Common myeloid progenitor, CD34-positive (primary cell): ENCODE results near the gene PCYOX1L.
"Not testable (repeated sequence)": the region's sequence is repeated elsewhere in the genome, so short reads cannot be mapped to it uniquely, and the experiment has no call there.

Experiments used
- CTCF ChIA-PET: fragments of 350-600 bp; sonication (Branson Sonifier 250); formaldehyde crosslinking; loops from one replicate; lab custom pipeline; 2021; ENCODE audit warnings: antibody characterized with exemption; lab: Charles Lee
- POLR2A ChIA-PET: fragments of 350-600 bp; sonication (Branson Sonifier 250); formaldehyde crosslinking; loops from one replicate; lab custom pipeline; 2021; ENCODE audit warnings: antibody characterized with exemption; lab: Charles Lee
- DNase-seq, 3 donors: peaks; one replicate each; pipeline versions ENCODE4 v3.0.0 to v3.0.0-alpha.2; 2013
- H3K27ac ChIP-seq, 2 experiments: 1 replicate in 1 of 2; 2 replicates in 1 of 2; pipeline ENCODE4 v1.7.0; 2013; ENCODE audit warnings: inconsistent platforms in 2 of 2, low read length in 2 of 2, mild to moderate bottlenecking in 2 of 2, low read depth in 1 of 2, moderate library complexity in 1 of 2; ENCODE audit not compliant: severe bottlenecking in 2 of 2, insufficient read depth in 1 of 2, poor library complexity in 1 of 2
- H3K27me3 ChIP-seq, 5 experiments: replicated peaks in 2 of 5; 1 replicate in 3 of 5; 2 replicates in 2 of 5; pipeline versions ENCODE4 v1.6.1 to v1.7.0; 2013; ENCODE audit warnings: low read length in 4 of 5, mild to moderate bottlenecking in 2 of 5, moderate library complexity in 2 of 5, inconsistent platforms in 1 of 5; ENCODE audit not compliant: insufficient read depth in 5 of 5, control insufficient read depth in 4 of 5
- H3K36me3 ChIP-seq, 4 experiments: 1 replicate in 2 of 4; 2 replicates in 2 of 4; pipeline versions ENCODE4 v1.6.1 to v1.7.0; 2013; ENCODE audit warnings: low read length in 3 of 4, control low read depth in 1 of 4, mild to moderate bottlenecking in 1 of 4; ENCODE audit not compliant: control insufficient read depth in 4 of 4, insufficient read depth in 4 of 4
- H3K4me1 ChIP-seq, 4 experiments: 1 replicate in 3 of 4; 2 replicates in 1 of 4; pipeline versions ENCODE4 v1.6.1 to v1.7.1; 2013; ENCODE audit warnings: low read length in 3 of 4, mild to moderate bottlenecking in 3 of 4, control low read depth in 1 of 4, inconsistent platforms in 1 of 4, moderate library complexity in 1 of 4; ENCODE audit not compliant: control insufficient read depth in 4 of 4, insufficient read depth in 4 of 4; ENCODE audit errors: control extremely low read depth in 1 of 4
- H3K4me3 ChIP-seq, 7 experiments: 1 replicate in 4 of 7; 2 replicates in 3 of 7; pipeline versions ENCODE4 v1.5.1 to v1.7.0; 2013; ENCODE audit warnings: mild to moderate bottlenecking in 7 of 7, low read length in 6 of 7, moderate library complexity in 6 of 7, inconsistent platforms in 2 of 7, low read depth in 2 of 7, control low read depth in 1 of 7; ENCODE audit not compliant: insufficient read depth in 4 of 7, control insufficient read depth in 1 of 7; ENCODE audit errors: extremely low read depth in 1 of 7
- H3K9me3 ChIP-seq, 5 experiments: 1 replicate in 4 of 5; 2 replicates in 1 of 5; pipeline versions ENCODE4 v1.6.1 to v1.7.1; 2013; ENCODE audit warnings: low read length in 4 of 5, mild to moderate bottlenecking in 2 of 5, inconsistent platforms in 1 of 5, low read depth in 1 of 5, moderate library complexity in 1 of 5; ENCODE audit not compliant: control insufficient read depth in 4 of 5, insufficient read depth in 2 of 5; ENCODE audit errors: control extremely low read depth in 1 of 5
- WGBS: methylation state at CpG from one replicate; pipeline ENCODE4 v1.1.5; 2013; ENCODE audit not compliant: insufficient coverage; 5-methylcytosine and 5-hydroxymethylcytosine counted together

The PCYOX1L gene

GRCh38 chr5:149391524-149391923 lies 33.7 kb downstream of the PCYOX1L start:
- Histone ChIP-seq H3K36me3 (no peaks in the 10 kb centered on the region), H3K4me1 (no peaks in the 10 kb centered on the region), H3K27ac (no peak overlapping the region), H3K4me3 (no peak overlapping the region), H3K27me3 (no peaks in the 10 kb centered on the region), H3K9me3 (no peaks in the 10 kb centered on the region)
- ChIA-PET POLR2A (no interaction called here), CTCF (interaction anchor here (0.8 to 2.2 kb wide), 2 partner anchors 20 to 34 kb away, joined by 3 to 10 read pairs; partner anchors contain the start of gene PCYOX1L)
- DNase-seq = no peak
- 88% methylated on average over 5 of the region's 6 CpGs for WGBS

GRCh38 chr5:149392718-149393117 lies 34.9 kb downstream of the PCYOX1L start:
- H3K9me3 ChIP-seq = no peaks in the 10 kb centered on the region
- 82% methylated on average over 1 of the region's 19 CpGs for WGBS
- POLR2A ChIA-PET = no interaction called here
- CTCF ChIA-PET = interaction anchor here (1.0 to 1.3 kb wide), 3 partner anchors 11 to 21 kb away, joined by 3 to 5 read pairs (median 5); no protein-coding TSS in a partner anchor
- H3K36me3 ChIP-seq = no peaks in the 10 kb centered on the region
- no peak overlapping the region for H3K4me3 ChIP-seq
- no peak overlapping the region for H3K27ac ChIP-seq
- peak in 2 of 3 donors; percentile 7 to 32 for DNase-seq
- H3K4me1 ChIP-seq = no peaks in the 10 kb centered on the region
- no peaks in the 10 kb centered on the region for H3K27me3 ChIP-seq

- H3K27ac ChIP-seq, DNase-seq, POLR2A ChIA-PET, H3K27me3 ChIP-seq, H3K9me3 ChIP-seq, H3K4me3 ChIP-seq, H3K4me1 ChIP-seq, H3K36me3 ChIP-seq: not testable (repeated sequence)
- CTCF ChIA-PET = interaction anchor here (0.7 to 1.4 kb wide), 6 partner anchors 10 to 45 kb away, joined by 3 to 4 read pairs (median 3); no protein-coding TSS in a partner anchor
Observed at GRCh38 chr5:149394996-149395395, 37.1 kb downstream of the PCYOX1L start.

- no peaks in the 10 kb centered on the region for H3K4me1 ChIP-seq
- H3K27ac ChIP-seq = no peak overlapping the region
- WGBS = 94% methylated on average over 5 of the region's 6 CpGs
- ChIA-PET CTCF (no interaction called here), POLR2A (no interaction called here)
- no peak overlapping the region for H3K4me3 ChIP-seq
- no peaks in the 10 kb centered on the region for H3K9me3 ChIP-seq
- H3K36me3 ChIP-seq = no peaks in the 10 kb centered on the region
- no peaks in the 10 kb centered on the region for H3K27me3 ChIP-seq
- no peak for DNase-seq
Observed at GRCh38 chr5:149397530-149397929, 39.7 kb downstream of the PCYOX1L start.

GRCh38 chr5:149398747-149399266 lies 41.0 kb downstream of the PCYOX1L start:
- CTCF ChIA-PET = interaction anchor here (0.8 to 1.2 kb wide), 2 partner anchors 22 to 82 kb away, joined by 3 to 4 read pairs; no protein-coding TSS in a partner anchor

GRCh38 chr5:149399775-149400174 lies 41.9 kb downstream of the PCYOX1L start:
- Histone ChIP-seq H3K36me3 (no peaks in the 10 kb centered on the region), H3K9me3 (no peaks in the 10 kb centered on the region), H3K4me1 (no peaks in the 10 kb centered on the region), H3K27me3 (no peaks in the 10 kb centered on the region), H3K4me3 (no peak overlapping the region), H3K27ac (no peak overlapping the region)
- ChIA-PET CTCF (interaction anchor here (1.2 to 2.4 kb wide), 6 partner anchors 10 to 83 kb away, joined by 4 to 11 read pairs (median 4); no protein-coding TSS in a partner anchor), POLR2A (interaction anchor here (0.5 kb wide), 1 partner anchor 20 kb away, joined by 4 read pairs; no protein-coding TSS in a partner anchor)
- no peak for DNase-seq

More at GRCh38 chr5:149398747-149399266, 41.0 kb downstream of the PCYOX1L start:
- DNase-seq, H3K36me3 ChIP-seq, H3K27me3 ChIP-seq, H3K4me3 ChIP-seq, H3K9me3 ChIP-seq, H3K27ac ChIP-seq, H3K4me1 ChIP-seq, POLR2A ChIA-PET: not testable (repeated sequence)
- 86% methylated on average over 5 of the region's 7 CpGs for WGBS

GRCh38 chr5:149400304-149400703 lies 42.5 kb downstream of the PCYOX1L start:
- Histone ChIP-seq H3K4me1 (no peaks in the 10 kb centered on the region), H3K4me3 (no peak overlapping the region), H3K9me3 (no peaks in the 10 kb centered on the region), H3K27me3 (no peaks in the 10 kb centered on the region), H3K36me3 (no peaks in the 10 kb centered on the region), H3K27ac (no peak overlapping the region)
- 100% methylated on average over 6 of the region's 6 CpGs for WGBS
- CTCF ChIA-PET = interaction anchor here (0.8 to 2.4 kb wide), 7 partner anchors 10 to 83 kb away, joined by 4 to 11 read pairs (median 5); no protein-coding TSS in a partner anchor
- no peak for DNase-seq
- POLR2A ChIA-PET = interaction anchor here (0.5 kb wide), 1 partner anchor 19 kb away, joined by 4 read pairs; no protein-coding TSS in a partner anchor
